Activated CD8-positive, alpha-beta T cell treated with anti-CD3 and anti-CD28 coated beads, Interleukin-2, amount 10 ng/mL, durations not matched to agents 7 days and 5 days (primary cell): ENCODE data around the gene NR4A1. TPM values are rescaled to one million over a fixed set of nuclear protein-coding genes. Genes with fewer than 3 reads are reported as not detected.

Experiments used
- ATAC-seq: fragments of 150-1000 bp; cut with Tn5 transposase; one replicate; pipeline ENCODE4 v1.10.0; 2021; ENCODE audit warnings: moderate library complexity
- CTCF ChIA-PET: fragments of 350-600 bp; sonication (Branson Sonifier 250); formaldehyde crosslinking; loops from one replicate; lab custom pipeline; 2021; ENCODE audit warnings: antibody characterized with exemption; lab: Charles Lee
- POLR2A ChIA-PET: fragments of 350-600 bp; sonication (Branson Sonifier 250); formaldehyde crosslinking; loops from one replicate; lab custom pipeline; 2021; ENCODE audit warnings: antibody characterized with exemption; lab: Charles Lee
- DNase-seq: peaks from one replicate; pipeline ENCODE4 v3.0.0-alpha.2; 2020
- H3K27ac Mint-ChIP-seq: one replicate; pipeline ENCODE4 v1.8.0; 2021; ENCODE audit warnings: mild to moderate bottlenecking, mixed read lengths
- H3K27me3 Mint-ChIP-seq: one replicate; pipeline ENCODE4 v1.8.0; 2021; ENCODE audit warnings: low read depth, mixed read lengths
- H3K36me3 Mint-ChIP-seq: one replicate; pipeline ENCODE4 v1.8.0; 2021; ENCODE audit warnings: low read depth, mixed read lengths
- H3K4me1 Mint-ChIP-seq: one replicate; pipeline ENCODE4 v1.8.0; 2021; ENCODE audit warnings: low read depth, mixed read lengths
- H3K4me3 Mint-ChIP-seq: one replicate; pipeline ENCODE4 v1.8.0; 2021; ENCODE audit warnings: mild to moderate bottlenecking, mixed read lengths
- H3K9me3 Mint-ChIP-seq: one replicate; pipeline ENCODE4 v1.8.0; 2022; ENCODE audit warnings: mixed read lengths; ENCODE audit not compliant: insufficient read depth
- total RNA-seq, 2 experiments: library from RNA; stranded (reverse); gene quantifications; one replicate each; pipeline ENCODE4 v1.2.3, GENCODE V29; 2021

NR4A1 gene
- total RNA-seq, 2 experiments from 2014 or later = 4.3 to 5.6 TPM

DNA sequence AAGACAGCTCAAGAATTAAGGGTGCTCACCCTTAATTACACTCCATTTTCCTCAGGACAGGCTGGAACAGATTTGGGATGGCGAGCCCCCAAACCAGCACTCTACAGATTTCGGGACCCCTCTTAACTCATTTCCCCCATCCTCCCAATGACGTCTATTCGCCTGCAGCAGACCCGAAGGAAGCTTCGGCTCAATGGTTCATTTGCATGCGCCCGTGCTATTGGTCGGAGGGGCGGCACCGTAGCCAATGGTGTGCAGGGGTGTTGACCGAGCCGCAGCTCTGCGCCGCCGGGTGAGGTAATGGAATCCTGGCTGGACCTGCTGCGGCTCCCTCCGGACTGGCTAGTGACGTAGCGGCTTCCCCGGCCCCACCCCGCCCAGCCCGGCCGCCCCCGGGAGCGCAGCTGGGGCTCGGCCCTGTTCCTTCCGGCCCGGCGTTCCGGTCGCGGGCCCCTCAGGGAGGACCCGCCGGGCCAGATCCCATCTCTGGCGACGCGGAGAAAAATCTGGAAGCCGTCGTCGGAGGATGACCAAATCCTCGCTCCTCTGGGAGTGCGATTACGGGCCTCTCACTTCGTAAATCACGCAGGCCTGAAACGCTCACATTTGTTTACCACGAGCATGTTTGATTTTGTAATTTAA lies 18.3 kb upstream of the NR4A1 start:
- Mint-ChIP-seq H3K27ac (peak overlapping the region; percentile 84), H3K4me3 (peak overlapping the region; percentile 73), H3K4me1 (peaks cover 39% of the 10 kb centered on the region), H3K27me3 (peaks cover 11% of the 10 kb centered on the region), H3K9me3 (no peaks in the 10 kb centered on the region), H3K36me3 (no peaks in the 10 kb centered on the region)
- peak; percentile 91 for ATAC-seq
- POLR2A ChIA-PET = interaction anchor here (0.8 to 2.4 kb wide), 4 partner anchors 8 to 55 kb away, joined by 3 to 10 read pairs (median 4); partner anchors contain the start of gene NR4A1
- peak; percentile 95 for DNase-seq
- CTCF ChIA-PET = interaction anchor here (0.7 to 18.7 kb wide), 16 partner anchors 8 to 89 kb away, joined by 3 to 486 read pairs (median 6); partner anchors contain the start of genes ATG101, NR4A1 and SMIM41

DNA sequence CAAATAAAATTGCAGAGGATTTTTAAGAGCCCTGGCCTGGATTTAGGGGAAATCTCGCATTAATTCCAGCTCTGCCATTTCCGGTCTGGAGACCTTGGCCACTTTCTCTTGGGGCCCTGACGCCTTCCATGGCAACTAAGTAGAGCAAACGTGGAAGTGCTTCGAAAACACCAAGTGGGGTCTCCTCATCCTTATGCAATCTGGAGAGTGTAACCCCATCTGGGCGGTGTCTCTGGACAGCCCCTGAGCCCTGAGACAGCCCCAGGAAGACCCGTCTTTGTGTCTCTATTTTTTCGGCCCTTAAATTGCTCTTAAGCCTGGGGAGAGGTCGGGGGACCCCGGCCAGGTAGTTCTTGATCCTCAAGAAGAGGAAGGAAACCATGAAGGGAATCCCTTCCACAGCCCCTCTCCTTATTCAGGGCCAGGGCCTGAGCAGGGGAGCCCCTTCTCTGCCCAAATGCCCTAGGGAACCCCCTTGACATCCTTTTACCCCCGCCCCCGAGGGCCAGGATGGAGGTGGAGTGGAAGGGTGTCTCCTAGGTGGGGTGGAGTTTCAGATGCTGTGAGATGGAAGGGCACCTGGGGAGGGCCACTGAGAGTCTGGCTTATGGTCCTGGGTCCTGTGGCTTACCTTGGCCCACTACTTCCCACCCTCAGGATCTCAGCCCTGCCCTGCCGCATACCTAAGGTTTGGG lies 17.6 kb upstream of the NR4A1 start:
- POLR2A ChIA-PET = interaction anchor here (1.1 to 2.4 kb wide), 2 partner anchors 9 to 17 kb away, joined by 4 to 10 read pairs; partner anchors contain the start of gene NR4A1
- DNase-seq (no peak), ATAC-seq (no peak)
- H3K9me3 Mint-ChIP-seq = no peaks in the 10 kb centered on the region
- H3K36me3 Mint-ChIP-seq = no peaks in the 10 kb centered on the region
- H3K4me1 Mint-ChIP-seq = peaks cover 44% of the 10 kb centered on the region
- H3K27ac Mint-ChIP-seq = peak overlapping the region; percentile 84
- H3K4me3 Mint-ChIP-seq = peak overlapping the region; percentile 73
- CTCF ChIA-PET = interaction anchor here (1.0 to 18.7 kb wide), 12 partner anchors 9 to 88 kb away, joined by 4 to 486 read pairs (median 8); partner anchors contain the start of genes ATG101, NR4A1 and SMIM41
- peaks cover 14% of the 10 kb centered on the region for H3K27me3 Mint-ChIP-seq

GRCh38 chr12:52035190-52035589 lies 16.1 kb upstream of the NR4A1 start:
- DNase-seq (no peak), ATAC-seq (no peak)
- H3K4me3 Mint-ChIP-seq = no peak overlapping the region
- H3K4me1 Mint-ChIP-seq = peaks cover 49% of the 10 kb centered on the region
- ChIA-PET POLR2A (no interaction called here), CTCF (interaction anchor here (1.4 to 18.7 kb wide), 2 partner anchors 11 to 35 kb away, joined by 4 to 290 read pairs; partner anchors contain the start of gene ATG101)
- peaks cover 14% of the 10 kb centered on the region for H3K27me3 Mint-ChIP-seq
- no peaks in the 10 kb centered on the region for H3K36me3 Mint-ChIP-seq
- no peak overlapping the region for H3K27ac Mint-ChIP-seq
- no peaks in the 10 kb centered on the region for H3K9me3 Mint-ChIP-seq

- Mint-ChIP-seq H3K27ac (no peak overlapping the region), H3K36me3 (no peaks in the 10 kb centered on the region), H3K9me3 (no peaks in the 10 kb centered on the region), H3K4me1 (peaks cover 50% of the 10 kb centered on the region), H3K27me3 (peaks cover 14% of the 10 kb centered on the region), H3K4me3 (peak overlapping the region; percentile 61)
- no peak for DNase-seq
- ATAC-seq = no peak
- CTCF ChIA-PET = interaction anchor here (1.8 to 18.7 kb wide), 3 partner anchors 12 to 47 kb away, joined by 5 to 290 read pairs (median 6); partner anchors contain the start of gene ATG101
- POLR2A ChIA-PET = interaction anchor here (1.9 kb wide), 1 partner anchor 15 kb away, joined by 8 read pairs; the partner anchor contains the start of gene NR4A1
Observed at GRCh38 chr12:52035926-52036325, 15.3 kb upstream of the NR4A1 start.

DNA sequence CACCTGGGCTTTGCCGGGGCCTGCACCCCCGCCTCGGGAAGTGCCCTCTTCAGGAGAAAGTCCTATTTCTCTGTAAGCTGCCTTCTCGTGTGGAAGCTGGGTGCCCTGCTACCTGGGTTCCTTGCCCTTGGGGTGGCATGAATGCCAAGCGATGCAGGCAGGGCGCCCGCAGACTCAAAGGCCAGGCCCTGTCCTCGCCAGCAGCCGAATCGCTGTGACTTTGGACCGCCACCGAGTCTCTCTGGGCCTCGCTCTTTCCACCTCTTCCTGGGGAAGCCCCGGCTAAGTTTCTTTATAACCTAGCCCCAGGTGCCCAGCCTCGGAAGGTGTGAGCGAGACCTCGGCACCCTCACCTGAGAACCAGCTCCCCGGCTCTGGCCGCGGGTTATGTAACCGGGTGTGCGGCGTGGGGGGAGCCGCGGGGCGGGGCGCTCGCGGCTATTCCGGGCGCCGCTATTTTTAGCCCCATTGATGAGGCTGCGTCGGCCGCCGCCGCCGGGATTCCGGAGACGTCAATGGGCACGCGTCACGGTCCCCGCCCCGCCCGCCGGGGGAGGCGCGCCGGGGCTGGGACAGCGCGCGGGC lies 14.6 kb upstream of the NR4A1 start:
- H3K4me1 Mint-ChIP-seq = peaks cover 55% of the 10 kb centered on the region
- peaks cover 14% of the 10 kb centered on the region for H3K27me3 Mint-ChIP-seq
- no peak overlapping the region for H3K27ac Mint-ChIP-seq
- ChIA-PET CTCF (interaction anchor here (1.8 to 18.7 kb wide), 3 partner anchors 13 to 46 kb away, joined by 5 to 290 read pairs (median 6); partner anchors contain the start of gene ATG101), POLR2A (interaction anchor here (1.9 kb wide), 1 partner anchor 15 kb away, joined by 8 read pairs; the partner anchor contains the start of gene NR4A1)
- no peaks in the 10 kb centered on the region for H3K9me3 Mint-ChIP-seq
- no peaks in the 10 kb centered on the region for H3K36me3 Mint-ChIP-seq
- peak overlapping the region; percentile 61 for H3K4me3 Mint-ChIP-seq
- ATAC-seq (peak; percentile 52), DNase-seq (peak; percentile 84)

- H3K27ac Mint-ChIP-seq = no peak overlapping the region
- peak overlapping the region; percentile 52 for H3K4me3 Mint-ChIP-seq
- POLR2A ChIA-PET = interaction anchor here (1.9 kb wide), 1 partner anchor 14 kb away, joined by 8 read pairs; the partner anchor contains the start of gene NR4A1
- H3K27me3 Mint-ChIP-seq = peaks cover 12% of the 10 kb centered on the region
- CTCF ChIA-PET = interaction anchor here (1.8 to 18.7 kb wide), 3 partner anchors 13 to 46 kb away, joined by 5 to 290 read pairs (median 6); partner anchors contain the start of gene ATG101
- H3K9me3 Mint-ChIP-seq = no peaks in the 10 kb centered on the region
- H3K4me1 Mint-ChIP-seq = peaks cover 60% of the 10 kb centered on the region
- H3K36me3 Mint-ChIP-seq = no peaks in the 10 kb centered on the region
- peak; percentile 2 for ATAC-seq
- no peak for DNase-seq
Observed at GRCh38 chr12:52037248-52037861, 13.9 kb upstream of the NR4A1 start.

GRCh38 chr12:52038447-52038846 lies 12.8 kb upstream of the NR4A1 start:
- Mint-ChIP-seq H3K27ac (no peak overlapping the region), H3K9me3 (no peaks in the 10 kb centered on the region), H3K4me1 (peaks cover 60% of the 10 kb centered on the region), H3K36me3 (no peaks in the 10 kb centered on the region), H3K27me3 (peaks cover 12% of the 10 kb centered on the region), H3K4me3 (peak overlapping the region; percentile 44)
- no peak for DNase-seq
- no peak for ATAC-seq
- ChIA-PET POLR2A (no interaction called here), CTCF (interaction anchor here (0.8 to 18.7 kb wide), 6 partner anchors 13 to 45 kb away, joined by 3 to 290 read pairs (median 4); partner anchors contain the start of gene ATG101)

GRCh38 chr12:52041035-52041434 lies 10.2 kb upstream of the NR4A1 start:
- Mint-ChIP-seq H3K4me3 (no peak overlapping the region), H3K27me3 (peaks cover 6% of the 10 kb centered on the region), H3K4me1 (peaks cover 53% of the 10 kb centered on the region), H3K27ac (no peak overlapping the region), H3K9me3 (no peaks in the 10 kb centered on the region), H3K36me3 (no peaks in the 10 kb centered on the region)
- DNase-seq = no peak
- ChIA-PET POLR2A (interaction anchor here (0.9 kb wide), 1 partner anchor 10 kb away, joined by 5 read pairs; the partner anchor contains the start of gene NR4A1), CTCF (interaction anchor here (1.2 to 18.7 kb wide), 3 partner anchors 9 to 17 kb away, joined by 4 to 290 read pairs (median 6); partner anchors contain the start of gene NR4A1)
- ATAC-seq = no peak

- peak overlapping the region; percentile 8 for H3K4me3 Mint-ChIP-seq
- peak overlapping the region; percentile 60 for H3K27ac Mint-ChIP-seq
- H3K9me3 Mint-ChIP-seq = no peaks in the 10 kb centered on the region
- H3K36me3 Mint-ChIP-seq = no peaks in the 10 kb centered on the region
- POLR2A ChIA-PET = no interaction called here
- H3K27me3 Mint-ChIP-seq = peaks cover 3% of the 10 kb centered on the region
- CTCF ChIA-PET = interaction anchor here (1.2 to 18.7 kb wide), 4 partner anchors 10 to 28 kb away, joined by 4 to 290 read pairs (median 9); partner anchors contain the start of genes ATG101 and NR4A1
- DNase-seq (peak; percentile 72), ATAC-seq (peak; percentile 45)
- H3K4me1 Mint-ChIP-seq = peaks cover 53% of the 10 kb centered on the region
Observed at GRCh38 chr12:52041695-52042123, 9.5 kb upstream of the NR4A1 start.

- Mint-ChIP-seq H3K4me3 (no peak overlapping the region), H3K27ac (no peak overlapping the region), H3K27me3 (peaks cover 3% of the 10 kb centered on the region), H3K36me3 (no peaks in the 10 kb centered on the region), H3K4me1 (peaks cover 56% of the 10 kb centered on the region), H3K9me3 (no peaks in the 10 kb centered on the region)
- DNase-seq = no peak
- no peak for ATAC-seq
- CTCF ChIA-PET = interaction anchor here (1.5 to 18.7 kb wide), 5 partner anchors 9 to 77 kb away, joined by 3 to 290 read pairs (median 6); partner anchors contain the start of genes ATG101 and NR4A1
- POLR2A ChIA-PET = interaction anchor here (1.0 to 1.2 kb wide), 3 partner anchors 10 to 27 kb away, joined by 3 to 8 read pairs (median 3); partner anchors contain the start of gene ATG101
Observed at GRCh38 chr12:52042706-52043385, 8.4 kb upstream of the NR4A1 start.
